NCI-H1436 (cell line): ENCODE measurements around the gene C1QTNF1.

ENCODE experiments used
- DNase-seq: peaks from one replicate; lab custom pipeline; 2025; lab: John Stamatoyannopoulos, UW

Gene C1QTNF1

GRCh38 chr17:78993241-78993956, 30.6 kb upstream of the C1QTNF1 start:
- DNase-seq = no peak

- no peak for DNase-seq
Measured at GRCh38 chr17:78993981-78994671, 29.8 kb upstream of the C1QTNF1 start.

GRCh38 chr17:78995022-78995760, 28.8 kb upstream of the C1QTNF1 start:
- no peak for DNase-seq

GRCh38 chr17:78995761-78996451, 28.1 kb upstream of the C1QTNF1 start:
- DNase-seq = no peak

GRCh38 chr17:78996781-78997201, 27.2 kb upstream of the C1QTNF1 start:
- no peak for DNase-seq

- DNase-seq = no peak
Measured at GRCh38 chr17:78997231-78997741, 26.7 kb upstream of the C1QTNF1 start.

- no peak for DNase-seq
Measured at GRCh38 chr17:78997881-78998280, 26.1 kb upstream of the C1QTNF1 start.

GRCh38 chr17:78998311-78999055, 25.5 kb upstream of the C1QTNF1 start:
- no peak for DNase-seq

GRCh38 chr17:78999056-78999768, 24.8 kb upstream of the C1QTNF1 start:
- no peak for DNase-seq

- DNase-seq = no peak
Measured at GRCh38 chr17:78999947-79000395, 24.0 kb upstream of the C1QTNF1 start.

GRCh38 chr17:79000396-79001189, 23.4 kb upstream of the C1QTNF1 start:
- DNase-seq = no peak

GRCh38 chr17:79001190-79002020, 22.6 kb upstream of the C1QTNF1 start:
- DNase-seq = no peak

- no peak for DNase-seq
Measured at GRCh38 chr17:79002291-79002690, 21.7 kb upstream of the C1QTNF1 start.

GRCh38 chr17:79002796-79003593, 21.0 kb upstream of the C1QTNF1 start:
- DNase-seq = no peak

- DNase-seq = no peak
Measured at GRCh38 chr17:79003661-79004411, 20.1 kb upstream of the C1QTNF1 start.

- peak; percentile 64 for DNase-seq
Measured at GRCh38 chr17:79005063-79005861, 18.7 kb upstream of the C1QTNF1 start.
